ENCODE measurements around the gene OTOP3.

Gene OTOP3

DNA sequence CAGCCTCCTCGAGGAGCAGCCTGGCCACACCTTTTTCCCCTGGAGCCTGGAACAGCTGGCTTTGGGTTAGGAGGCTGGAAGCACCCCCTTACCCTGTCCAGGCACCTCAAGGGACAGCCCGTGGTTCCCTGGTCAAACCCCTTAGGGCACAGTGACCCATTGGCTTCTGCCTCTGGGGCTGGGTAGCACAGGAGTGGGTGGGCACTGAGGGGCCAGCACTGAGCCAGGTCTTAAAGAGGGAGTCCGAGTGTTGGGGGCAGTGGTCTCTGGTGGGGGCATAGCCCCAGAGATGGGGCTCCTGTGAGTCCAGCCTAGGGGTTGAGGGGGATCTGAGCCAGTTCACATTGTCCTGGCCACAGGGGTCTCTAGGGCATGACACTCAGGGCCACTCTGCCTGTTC, 15.4 kb downstream of the OTOP3 start:
- no peak overlapping the region for H2AFZ ChIP-seq (ENCODE audit: low read depth, low read length, severe bottlenecking)
- no peaks in the 10 kb centered on the region for H3K9me3 ChIP-seq (ENCODE audit: insufficient read depth, low read length)
- no peaks in the 10 kb centered on the region for H3F3A ChIP-seq (ENCODE audit: insufficient read depth)
- H4K20me1 ChIP-seq (ENCODE audit: low read depth, low read length) = no peaks in the 10 kb centered on the region
- no peak overlapping the region for H3K9ac ChIP-seq (ENCODE audit: low read length)
- no peaks in the 10 kb centered on the region for H3K27me3 ChIP-seq (ENCODE audit: low read length)
- H3K36me3 ChIP-seq (ENCODE audit: low read length) = no peaks in the 10 kb centered on the region
- H3K4me3 ChIP-seq (ENCODE audit: insufficient read depth, low read length, poor library complexity, severe bottlenecking) = no peak overlapping the region
- no peak overlapping the region for H3K27ac ChIP-seq (ENCODE audit: low read depth, low read length)
- no peaks in the 10 kb centered on the region for H3K79me2 ChIP-seq (ENCODE audit: insufficient read depth, low read length)
- H3K4me2 ChIP-seq (ENCODE audit: low read depth, low read length, poor library complexity, severe bottlenecking) = no peak overlapping the region
- no peaks in the 10 kb centered on the region for H3K9me2 ChIP-seq (replicated peaks; ENCODE audit: insufficient read depth, low read length)
- no peak for TF ChIP-seq EZH2phosphoT487 (conservative IDR thresholded peaks at IDR 0.05; ENCODE audit: low read length)
- TF ChIP-seq CTCF (IDR thresholded peaks at IDR 0.05; ENCODE audit: insufficient read depth, low read length, poor library complexity, severe bottlenecking) = no peak

- no peaks in the 10 kb centered on the region for H3K36me3 ChIP-seq (ENCODE audit: low read length)
- H3K9me2 ChIP-seq (replicated peaks; ENCODE audit: insufficient read depth, low read length) = no peaks in the 10 kb centered on the region
- H3K27ac ChIP-seq (ENCODE audit: low read depth, low read length) = no peak overlapping the region
- no peak overlapping the region for H3K4me2 ChIP-seq (ENCODE audit: low read depth, low read length, poor library complexity, severe bottlenecking)
- no peaks in the 10 kb centered on the region for H3K79me2 ChIP-seq (ENCODE audit: insufficient read depth, low read length)
- H3F3A ChIP-seq (ENCODE audit: insufficient read depth) = no peaks in the 10 kb centered on the region
- H3K4me3 ChIP-seq (ENCODE audit: insufficient read depth, low read length, poor library complexity, severe bottlenecking) = no peak overlapping the region
- no peak overlapping the region for H3K9ac ChIP-seq (ENCODE audit: low read length)
- no peaks in the 10 kb centered on the region for H4K20me1 ChIP-seq (ENCODE audit: low read depth, low read length)
- H3K9me3 ChIP-seq (ENCODE audit: insufficient read depth, low read length) = no peaks in the 10 kb centered on the region
- no peaks in the 10 kb centered on the region for H3K27me3 ChIP-seq (ENCODE audit: low read length)
- no peak overlapping the region for H2AFZ ChIP-seq (ENCODE audit: low read depth, low read length, severe bottlenecking)
- TF ChIP-seq CTCF (IDR thresholded peaks at IDR 0.05; ENCODE audit: insufficient read depth, low read length, poor library complexity, severe bottlenecking) (no peak), EZH2phosphoT487 (conservative IDR thresholded peaks at IDR 0.05; ENCODE audit: low read length) (no peak)
Observed at GRCh38 chr17:74951680-74952421, 16.2 kb downstream of the OTOP3 start.

DNA sequence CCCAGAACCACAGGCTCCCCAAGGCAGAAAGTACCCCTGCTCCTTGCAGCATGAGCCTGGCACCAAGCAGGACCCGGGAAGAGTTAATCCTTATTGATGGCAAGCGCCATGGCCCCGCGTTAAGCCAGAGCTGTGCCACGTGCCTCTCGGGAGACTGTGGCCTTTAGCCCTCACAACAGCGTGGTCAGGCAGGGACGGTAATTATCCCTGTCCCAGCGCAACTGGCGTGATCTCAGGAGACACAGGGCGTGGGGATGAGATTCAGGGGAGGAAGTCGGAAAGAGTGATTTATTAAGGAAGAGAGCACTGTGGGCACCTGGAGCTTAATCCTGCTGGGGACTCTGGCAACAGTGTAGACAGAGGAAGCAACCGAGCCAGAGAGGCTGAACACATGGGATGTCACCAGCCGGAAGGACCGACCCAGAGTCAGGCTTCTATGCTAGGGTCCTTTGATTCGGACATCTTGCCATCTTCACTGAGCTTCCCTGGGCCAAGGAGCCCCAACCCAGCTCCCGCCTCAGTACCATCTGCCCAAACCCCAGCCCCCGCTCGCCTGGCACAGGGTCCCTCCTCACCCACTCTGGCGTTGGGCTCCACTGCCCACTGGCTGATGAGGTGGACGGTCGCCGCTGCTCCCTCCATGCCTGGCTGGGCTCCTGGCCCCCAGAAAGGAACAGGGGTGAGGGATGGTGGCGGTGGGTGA, 16.9 kb downstream of the OTOP3 start:
- H4K20me1 ChIP-seq (ENCODE audit: low read depth, low read length) = no peaks in the 10 kb centered on the region
- H3K9me3 ChIP-seq (ENCODE audit: insufficient read depth, low read length) = no peaks in the 10 kb centered on the region
- no peak overlapping the region for H3K4me2 ChIP-seq (ENCODE audit: low read depth, low read length, poor library complexity, severe bottlenecking)
- no peak overlapping the region for H3K4me3 ChIP-seq (ENCODE audit: insufficient read depth, low read length, poor library complexity, severe bottlenecking)
- H2AFZ ChIP-seq (ENCODE audit: low read depth, low read length, severe bottlenecking) = no peak overlapping the region
- no peak overlapping the region for H3K9ac ChIP-seq (ENCODE audit: low read length)
- no peak for TF ChIP-seq EZH2phosphoT487 (conservative IDR thresholded peaks at IDR 0.05; ENCODE audit: low read length)
- no peak for TF ChIP-seq CTCF (IDR thresholded peaks at IDR 0.05; ENCODE audit: insufficient read depth, low read length, poor library complexity, severe bottlenecking)
- no peak overlapping the region for H3K27ac ChIP-seq (ENCODE audit: low read depth, low read length)
- H3K27me3 ChIP-seq (ENCODE audit: low read length) = no peaks in the 10 kb centered on the region
- no peaks in the 10 kb centered on the region for H3K79me2 ChIP-seq (ENCODE audit: insufficient read depth, low read length)
- H3K9me2 ChIP-seq (replicated peaks; ENCODE audit: insufficient read depth, low read length) = no peaks in the 10 kb centered on the region
- H3K36me3 ChIP-seq (ENCODE audit: low read length) = no peaks in the 10 kb centered on the region
- H3F3A ChIP-seq (ENCODE audit: insufficient read depth) = no peaks in the 10 kb centered on the region

All from SU-DHL-6 (cell line).